PC-9 (cell line): ENCODE measurements around the gene ATP4B. TPM values are rescaled to one million over a fixed set of nuclear protein-coding genes. Genes with fewer than 3 reads are reported as not detected.

Experiments
- BruUV-seq: library from RNA; stranded (reverse); fragments of 400-500 nt; replicated peaks from 2 replicates; lab custom pipeline; 2021; lab: Mats Ljungman, UMichigan
- CTCF ChIA-PET: fragments of 300-600 bp; sonication (Branson Sonifier 250); formaldehyde crosslinking; loops from one replicate; lab custom pipeline; 2022; ENCODE audit warnings: antibody characterized with exemption; lab: Charles Lee
- POLR2A ChIA-PET: fragments of 300-600 bp; sonication (Branson Sonifier 250); formaldehyde crosslinking; loops from one replicate; lab custom pipeline; 2022; ENCODE audit warnings: antibody characterized with exemption; ENCODE audit not compliant: unreplicated experiment; lab: Charles Lee
- DNase-seq, 2 experiments: peaks; one replicate each; pipeline versions ENCODE4 v3.0.0 to v3.0.0-alpha.2; 2015 to 2022; ENCODE audit warnings: mixed read lengths in 1 of 2
- H2AFZ ChIP-seq: fragments of 200-600 bp; sonication (generic); 2 replicates; pipeline ENCODE4 v1.8.1; 2017; ENCODE audit warnings: antibody characterized with exemption
- H3F3A ChIP-seq: fragments of 200-600 bp; sonication (generic); 2 replicates; pipeline ENCODE4 v1.8.1; 2017; ENCODE audit warnings: antibody characterized with exemption, mild to moderate bottlenecking, low read depth; ENCODE audit not compliant: insufficient read depth
- H3K27ac ChIP-seq: fragments of 200-600 bp; sonication (generic); 2 replicates; pipeline ENCODE4 v1.6.1; 2016; ENCODE audit warnings: mixed run types
- H3K27me3 ChIP-seq: fragments of 200-600 bp; sonication (generic); 2 replicates; pipeline ENCODE4 v1.6.1; 2016; ENCODE audit warnings: low read depth, mixed run types; ENCODE audit not compliant: insufficient read depth
- H3K36me3 ChIP-seq: fragments of 200-600 bp; sonication (generic); 2 replicates; pipeline ENCODE4 v1.6.1; 2016; ENCODE audit warnings: low read depth, mixed run types
- H3K4me1 ChIP-seq: fragments of 200-600 bp; sonication (generic); replicated peaks from 2 replicates; pipeline ENCODE4 v1.6.1; 2016; ENCODE audit warnings: mixed run types; ENCODE audit not compliant: insufficient read depth
- H3K4me2 ChIP-seq: fragments of 200-600 bp; sonication (generic); 2 replicates; pipeline ENCODE4 v1.6.1; 2017; ENCODE audit warnings: mixed run types
- H3K4me3 ChIP-seq: fragments of 200-600 bp; sonication (generic); 2 replicates; pipeline ENCODE4 v1.6.1; 2016; ENCODE audit warnings: mixed run types
- H3K79me2 ChIP-seq: fragments of 200-600 bp; sonication (generic); 2 replicates; pipeline ENCODE4 v1.6.1; 2017; ENCODE audit warnings: low read depth, mixed run types
- H3K9me2 ChIP-seq: fragments of 200-600 bp; sonication (generic); 2 replicates; pipeline ENCODE4 v1.8.1; 2017; ENCODE audit warnings: mild to moderate bottlenecking; ENCODE audit not compliant: insufficient read depth
- H3K9me3 ChIP-seq: fragments of 200-600 bp; sonication (generic); 2 replicates; pipeline ENCODE4 v1.8.1; 2016; ENCODE audit warnings: low read depth; ENCODE audit not compliant: insufficient read depth
- H4K20me1 ChIP-seq: fragments of 200-600 bp; sonication (generic); 2 replicates; pipeline ENCODE4 v1.8.1; 2017; ENCODE audit not compliant: insufficient read depth
- EZH2 ChIP-seq: fragments of 200-600 bp; sonication (generic); IDR thresholded peaks from 2 replicates; pipeline ENCODE4 v1.8.0; 2017; ENCODE audit warnings: antibody characterized with exemption, low read depth
- intact Hi-C: fragments of 100-400 bp; cut with micrococcal nuclease; formaldehyde crosslinking; loops from one replicate; pipeline ENCODE4 v1.10.0; 2022; ENCODE audit not compliant: unreplicated experiment
- total RNA-seq: library from RNA; stranded (reverse); gene quantifications from 2 replicates; pipeline ENCODE4 v1.2.3, GENCODE V29; 2021
- TF ChIP-seq, protein P1 (sequence below): fragments of 200-600 bp; sonication (generic); conservative IDR thresholded peaks from 2 replicates; pipeline ENCODE4 v1.6.1; 2017; ENCODE audit warnings: mixed run types, antibody characterized with exemption, mild to moderate bottlenecking, moderate library complexity

Gene ATP4B
- total RNA-seq, 1 experiment from 2014 or later, result not detected

DNA sequence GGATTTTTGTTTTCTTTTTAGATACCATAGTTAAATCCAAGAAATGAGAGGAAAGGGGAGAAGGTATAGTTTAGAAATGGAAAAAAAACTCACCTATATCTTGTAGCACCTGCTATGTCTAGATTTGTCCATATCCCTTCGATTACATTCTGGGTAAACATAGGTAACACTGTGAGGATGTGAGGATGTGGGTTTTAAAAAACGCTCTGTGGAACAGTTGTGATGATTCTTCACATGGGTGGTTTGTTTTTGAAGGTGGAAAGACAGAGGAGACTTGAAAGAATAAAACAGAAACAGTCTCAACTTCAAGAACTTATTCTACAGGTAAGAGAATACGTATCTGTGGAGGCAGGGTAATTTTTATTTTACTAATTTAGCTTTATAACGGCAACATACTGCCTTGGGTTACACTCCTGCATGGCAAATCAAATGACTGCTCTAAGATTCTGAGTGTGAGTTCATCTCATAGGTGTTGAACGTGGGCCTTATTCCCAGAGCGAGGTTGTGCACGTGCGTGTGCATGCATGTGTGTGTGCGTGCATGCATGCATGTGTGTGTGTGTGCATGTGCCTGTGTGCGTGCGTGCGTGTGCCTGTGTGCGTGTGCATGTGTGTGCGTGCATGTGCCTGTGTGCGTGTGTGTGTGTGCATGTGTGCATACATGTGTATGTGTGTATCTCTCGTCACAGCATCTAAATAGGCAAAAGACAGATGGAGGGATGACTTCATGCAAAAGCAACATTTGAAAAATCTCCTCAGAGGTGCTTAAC, 23.5 kb downstream of the ATP4B start:
- Histone ChIP-seq H3K4me2 (no peak overlapping the region), H3K9me3 (no peaks in the 10 kb centered on the region), H3K36me3 (peaks cover 29% of the 10 kb centered on the region), H2AFZ (no peak overlapping the region), H3K9me2 (no peaks in the 10 kb centered on the region), H3K27ac (no peak overlapping the region), H3K27me3 (no peaks in the 10 kb centered on the region), H4K20me1 (peaks cover 14% of the 10 kb centered on the region; the same call in 1 of the 2 replicates), H3K4me1 (no peaks in the 10 kb centered on the region), H3F3A (peaks cover 4% of the 10 kb centered on the region; the same call in 1 of the 2 replicates), H3K79me2 (peaks cover 3% of the 10 kb centered on the region), H3K4me3 (no peak overlapping the region)
- ChIA-PET CTCF (no interaction called here), POLR2A (no interaction called here)
- TF ChIP-seq EZH2, result no peak
- TF ChIP-seq, protein P1, sequence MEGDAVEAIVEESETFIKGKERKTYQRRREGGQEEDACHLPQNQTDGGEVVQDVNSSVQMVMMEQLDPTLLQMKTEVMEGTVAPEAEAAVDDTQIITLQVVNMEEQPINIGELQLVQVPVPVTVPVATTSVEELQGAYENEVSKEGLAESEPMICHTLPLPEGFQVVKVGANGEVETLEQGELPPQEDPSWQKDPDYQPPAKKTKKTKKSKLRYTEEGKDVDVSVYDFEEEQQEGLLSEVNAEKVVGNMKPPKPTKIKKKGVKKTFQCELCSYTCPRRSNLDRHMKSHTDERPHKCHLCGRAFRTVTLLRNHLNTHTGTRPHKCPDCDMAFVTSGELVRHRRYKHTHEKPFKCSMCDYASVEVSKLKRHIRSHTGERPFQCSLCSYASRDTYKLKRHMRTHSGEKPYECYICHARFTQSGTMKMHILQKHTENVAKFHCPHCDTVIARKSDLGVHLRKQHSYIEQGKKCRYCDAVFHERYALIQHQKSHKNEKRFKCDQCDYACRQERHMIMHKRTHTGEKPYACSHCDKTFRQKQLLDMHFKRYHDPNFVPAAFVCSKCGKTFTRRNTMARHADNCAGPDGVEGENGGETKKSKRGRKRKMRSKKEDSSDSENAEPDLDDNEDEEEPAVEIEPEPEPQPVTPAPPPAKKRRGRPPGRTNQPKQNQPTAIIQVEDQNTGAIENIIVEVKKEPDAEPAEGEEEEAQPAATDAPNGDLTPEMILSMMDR, result no peak
- no TSS peak for BruUV-seq
- no peak for DNase-seq
- intact Hi-C loops, result no loop called here

DNA sequence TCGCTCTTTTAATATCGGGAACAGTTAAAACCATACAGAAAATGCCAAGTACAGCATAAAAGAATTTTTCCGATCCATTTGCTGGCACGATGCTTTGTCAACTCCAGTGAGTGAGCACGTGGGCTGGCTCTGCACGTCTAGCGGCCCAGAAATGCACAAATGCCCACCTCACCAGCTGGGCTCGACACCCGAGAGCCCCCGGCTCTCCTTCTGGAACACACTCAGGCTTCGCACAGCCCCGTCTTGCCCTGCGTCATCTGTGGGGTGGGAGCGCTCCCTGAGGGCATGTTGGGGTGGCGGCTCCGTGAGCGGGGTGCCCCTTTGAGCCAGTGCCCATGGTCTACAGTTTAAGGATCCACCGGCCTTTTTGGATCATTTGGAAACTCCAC, 24.5 kb downstream of the ATP4B start:
- no peak for DNase-seq
- Histone ChIP-seq H3K27me3 (no peaks in the 10 kb centered on the region), H3F3A (peaks cover 4% of the 10 kb centered on the region; the same call in 1 of the 2 replicates), H3K4me1 (no peaks in the 10 kb centered on the region), H3K9me2 (no peaks in the 10 kb centered on the region), H4K20me1 (peaks cover 21% of the 10 kb centered on the region; the same call in 1 of the 2 replicates), H3K79me2 (peaks cover 12% of the 10 kb centered on the region), H3K27ac (no peak overlapping the region), H2AFZ (no peak overlapping the region), H3K4me2 (no peak overlapping the region), H3K4me3 (no peak overlapping the region), H3K9me3 (no peaks in the 10 kb centered on the region), H3K36me3 (peaks cover 22% of the 10 kb centered on the region)
- CTCF ChIA-PET, result no interaction called here
- POLR2A ChIA-PET, result no interaction called here
- no TSS peak for BruUV-seq
- no peak for TF ChIP-seq EZH2
- TF ChIP-seq, protein P1, result no peak
- intact Hi-C loops, result no loop called here

DNA sequence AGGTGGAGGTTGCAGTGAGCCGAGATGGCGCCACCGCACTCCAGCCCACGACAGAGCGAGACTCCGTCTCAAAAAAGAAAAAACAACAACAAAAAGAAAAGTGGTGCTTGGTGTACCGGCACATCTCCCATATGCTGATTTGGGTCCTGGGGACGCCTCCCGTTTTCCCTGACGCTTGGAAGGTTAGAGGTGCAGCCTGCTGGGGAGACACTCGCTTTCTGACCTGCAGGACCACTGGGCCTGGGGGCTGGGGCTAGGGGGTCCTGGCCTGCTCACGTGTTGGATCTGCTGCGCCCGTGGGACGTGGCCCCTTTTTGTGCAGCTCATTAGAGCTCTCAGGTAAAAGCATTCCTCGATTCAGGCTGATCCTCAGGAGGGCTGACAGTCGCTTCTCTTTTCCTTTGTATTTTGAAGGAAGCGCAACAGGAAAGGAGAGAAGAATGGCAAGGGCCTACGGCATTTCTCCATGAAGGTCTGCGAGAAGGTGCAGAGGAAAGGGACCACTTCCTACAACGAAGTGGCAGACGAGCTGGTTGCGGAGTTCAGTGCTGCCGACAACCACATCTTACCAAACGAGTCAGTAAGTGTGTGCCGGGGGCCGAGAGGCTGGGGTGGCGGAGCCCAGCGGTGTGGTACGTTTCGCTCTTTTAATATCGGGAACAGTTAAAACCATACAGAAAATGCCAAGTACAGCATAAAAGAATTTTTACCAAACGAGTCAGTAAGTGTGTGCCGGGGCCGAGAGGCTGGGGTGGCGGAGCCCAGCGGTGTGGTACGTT, 25.1 kb downstream of the ATP4B start:
- BruUV-seq, result no TSS peak
- H3K4me2 ChIP-seq, result no peak overlapping the region
- H3K79me2 ChIP-seq, result peaks cover 17% of the 10 kb centered on the region
- H3F3A ChIP-seq, result 0 out of 2 replicates have a peak, but pooled peaks cover 4% of the 10 kb centered on the region
- no peaks in the 10 kb centered on the region for H3K9me3 ChIP-seq
- H3K4me1 ChIP-seq, result no peaks in the 10 kb centered on the region
- TF ChIP-seq, protein P1, result no peak
- no peak for TF ChIP-seq EZH2
- H3K27ac ChIP-seq, result no peak overlapping the region
- no peak for DNase-seq
- intact Hi-C loops, result no loop called here
- H3K4me3 ChIP-seq, result no peak overlapping the region
- H3K36me3 ChIP-seq, result peaks cover 19% of the 10 kb centered on the region
- no peak overlapping the region for H2AFZ ChIP-seq
- ChIA-PET CTCF (no interaction called here), POLR2A (no interaction called here)
- peaks cover 21% of the 10 kb centered on the region; the same call in 1 of the 2 replicates for H4K20me1 ChIP-seq
- no peaks in the 10 kb centered on the region for H3K27me3 ChIP-seq
- no peaks in the 10 kb centered on the region for H3K9me2 ChIP-seq
